Spleen (tissue), 7 donors: ENCODE data around the gene AKR1C8.

ENCODE experiments used
- CTCF ChIP-seq, 11 experiments: fragments of 200-600 bp in 7 of 11; fragments of 450-650 bp in 4 of 11; sonication (generic) in 4 of 11; IDR thresholded peaks in 8 of 11; conservative IDR thresholded peaks in 3 of 11; 1 replicate in 7 of 11; 2 replicates in 4 of 11; pipeline versions ENCODE4 v1.4.0 to v1.8.0; 2016 to 2021; ENCODE audit warnings: antibody characterized with exemption in 11 of 11, inconsistent platforms in 4 of 11, mild to moderate bottlenecking in 1 of 11
- POLR2A ChIP-seq, 3 donors: fragments of 450-650 bp; IDR thresholded peaks; one replicate each; pipeline ENCODE4 v1.5.1; 2017; ENCODE audit warnings: antibody characterized with exemption in 3 of 3, mild to moderate bottlenecking in 1 of 3
- donor health status: DM: no; HTN: no; CAD: no; lungs with moderate emphysema.
- donor health status: DM: no; HTN: no; CAD: no.
- donor health status: DM: no; HTN: no; CAD: no.

GRCh38 chr10:5108658-5109416, 76.1 kb downstream of the AKR1C8 start:
- TF ChIP-seq CTCF (IDR thresholded peaks at IDR 0.05 in 8 of 11, conservative IDR thresholded peaks at IDR 0.05 in 3 of 11) (no peak), POLR2A (IDR thresholded peaks at IDR 0.05) (no peak)
